T-helper 2 cell treated with Interferon-gamma antibody and Interleukin-4, amounts not matched to agents 5 μg/mL and 100 μg/mL, for 36 hours (primary cell): Measurements from ENCODE around the gene OR2T2.
"Not testable (repeated sequence)": the region's sequence is repeated elsewhere in the genome, so short reads cannot be mapped to it uniquely, and the experiment has no call there.

Source experiments
- DNase-seq: peaks from one replicate; pipeline ENCODE4 v3.0.0; 2021; ENCODE audit warnings: low spot score
- H3K27ac Mint-ChIP-seq: one replicate; pipeline ENCODE4 v1.8.0; 2021; ENCODE audit warnings: mild to moderate bottlenecking, mixed read lengths
- H3K27me3 Mint-ChIP-seq: one replicate; pipeline ENCODE4 v1.8.0; 2021; ENCODE audit warnings: low read depth, mixed read lengths
- H3K36me3 Mint-ChIP-seq: one replicate; pipeline ENCODE4 v1.8.0; 2021; ENCODE audit warnings: low read depth, mixed read lengths
- H3K4me1 Mint-ChIP-seq: one replicate; pipeline ENCODE4 v1.8.0; 2021; ENCODE audit warnings: low read depth, mixed read lengths
- H3K4me3 Mint-ChIP-seq: one replicate; pipeline ENCODE4 v1.8.0; 2022; ENCODE audit warnings: mild to moderate bottlenecking, moderate library complexity, mixed read lengths
- H3K9me3 Mint-ChIP-seq: one replicate; pipeline ENCODE4 v1.8.0; 2021; ENCODE audit warnings: mixed read lengths

The OR2T2 gene, protein sequence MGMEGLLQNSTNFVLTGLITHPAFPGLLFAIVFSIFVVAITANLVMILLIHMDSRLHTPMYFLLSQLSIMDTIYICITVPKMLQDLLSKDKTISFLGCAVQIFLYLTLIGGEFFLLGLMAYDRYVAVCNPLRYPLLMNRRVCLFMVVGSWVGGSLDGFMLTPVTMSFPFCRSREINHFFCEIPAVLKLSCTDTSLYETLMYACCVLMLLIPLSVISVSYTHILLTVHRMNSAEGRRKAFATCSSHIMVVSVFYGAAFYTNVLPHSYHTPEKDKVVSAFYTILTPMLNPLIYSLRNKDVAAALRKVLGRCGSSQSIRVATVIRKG

GRCh38 chr1:248445399-248445798 lies at the start of gene OR2T2:
TSS of gene OR2T2 (plus strand) at chr1:248445637. CDS start at chr1:248452798, 7,161 bp downstream.
- H3K9me3 Mint-ChIP-seq, H3K36me3 Mint-ChIP-seq, H3K4me1 Mint-ChIP-seq, H3K27me3 Mint-ChIP-seq, H3K4me3 Mint-ChIP-seq, H3K27ac Mint-ChIP-seq, DNase-seq: not testable (repeated sequence)

DNA sequence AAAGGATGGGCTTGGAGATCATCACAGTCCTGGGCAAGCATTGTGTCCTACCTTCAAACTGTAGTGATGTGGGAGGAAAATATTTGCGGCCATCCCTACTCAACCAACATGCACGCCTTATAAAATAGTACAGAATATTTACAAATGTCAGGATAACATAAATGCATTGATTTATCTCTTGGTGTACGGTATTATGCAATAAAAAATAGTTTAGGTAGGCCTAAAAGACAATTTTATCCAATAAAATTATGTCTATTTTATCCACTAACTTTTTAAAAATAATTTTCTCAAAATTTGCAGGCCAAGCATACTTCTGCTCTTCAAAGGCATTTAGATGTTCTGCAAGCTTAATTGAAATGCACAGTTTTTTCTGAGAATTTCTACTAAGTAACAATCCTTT lies 42.7 kb upstream of the OR2T2 start, which contains the start of gene OR2T1:
Gene OR2T1, plus strand, starts transcription at position 301 of the 400 bp plus-strand sequence. CDS start 3,100 bp downstream, outside the sequence.
- Mint-ChIP-seq H3K4me3 (no peak within 1 kb of the TSS), H3K27me3 (no peaks in the 10 kb centered on the region), H3K27ac (no peak within 1 kb of the TSS), H3K9me3 (peaks cover 5% of the 10 kb centered on the region), H3K36me3 (no peaks in the 10 kb centered on the region), H3K4me1 (peaks cover 3% of the 10 kb centered on the region)
- DNase-seq = no peak

DNA sequence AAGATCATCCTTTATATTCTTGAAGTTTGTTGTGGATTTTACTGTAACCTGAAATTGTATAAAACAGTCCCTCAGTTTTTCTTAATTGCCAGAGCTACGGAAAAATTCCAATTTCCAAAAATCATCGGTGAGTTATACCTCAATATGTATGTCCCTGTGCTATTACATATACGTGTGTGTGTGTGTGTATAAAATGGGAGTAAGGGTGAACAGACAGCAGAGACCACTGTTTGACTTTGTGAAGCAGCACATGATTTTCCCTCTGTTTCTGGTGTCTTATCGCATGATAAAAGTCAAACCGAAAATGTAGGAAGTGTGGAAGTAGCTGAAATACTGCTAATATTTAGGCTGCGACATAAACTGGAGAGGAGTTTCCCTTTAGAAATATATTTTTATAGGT lies 41.4 kb upstream of the OR2T2 start:
- H3K4me1 Mint-ChIP-seq = peaks cover 3% of the 10 kb centered on the region
- peaks cover 5% of the 10 kb centered on the region for H3K9me3 Mint-ChIP-seq
- H3K36me3 Mint-ChIP-seq = no peaks in the 10 kb centered on the region
- no peak for DNase-seq
- H3K27me3 Mint-ChIP-seq = no peaks in the 10 kb centered on the region
- no peak overlapping the region for H3K4me3 Mint-ChIP-seq
- no peak overlapping the region for H3K27ac Mint-ChIP-seq

DNA sequence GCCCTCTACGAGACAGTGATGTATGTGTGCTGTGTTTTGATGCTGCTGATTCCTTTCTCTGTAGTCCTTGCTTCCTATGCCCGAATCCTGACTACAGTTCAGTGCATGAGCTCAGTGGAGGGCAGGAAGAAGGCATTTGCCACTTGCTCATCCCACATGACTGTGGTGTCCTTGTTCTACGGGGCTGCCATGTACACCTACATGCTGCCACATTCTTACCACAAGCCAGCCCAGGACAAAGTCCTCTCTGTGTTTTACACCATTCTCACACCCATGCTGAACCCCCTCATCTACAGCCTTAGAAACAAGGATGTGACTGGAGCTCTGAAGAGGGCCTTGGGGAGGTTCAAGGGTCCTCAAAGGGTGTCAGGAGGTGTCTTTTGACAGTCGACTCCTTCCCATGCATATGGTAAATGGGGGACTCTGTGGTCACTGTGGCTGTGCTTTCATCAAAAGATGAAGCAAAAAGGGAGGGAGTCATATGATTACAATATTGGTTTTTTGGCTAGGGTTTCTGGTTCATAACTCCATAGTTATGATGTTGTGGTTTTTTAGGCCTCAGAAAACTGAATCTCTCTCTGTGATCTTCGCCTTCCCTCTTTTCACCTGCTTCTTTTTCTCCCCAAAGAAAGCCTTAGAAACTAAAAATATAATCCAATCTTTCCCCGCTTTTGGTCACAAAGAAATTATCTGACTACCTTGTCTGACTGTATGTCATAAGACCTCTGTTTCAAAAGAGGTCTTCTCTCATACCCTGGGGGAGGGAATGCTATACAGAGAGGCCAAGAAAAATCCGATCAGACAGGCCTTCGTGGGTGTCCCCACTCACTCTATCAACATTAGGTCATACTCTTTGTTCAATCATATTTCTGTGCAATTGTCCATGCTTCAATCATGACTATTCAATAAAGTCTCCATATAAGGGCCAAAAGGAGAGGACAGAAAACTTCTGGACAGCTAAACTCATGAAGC lies 38.4 kb upstream of the OR2T2 start:
- DNase-seq = no peak
- H3K9me3 Mint-ChIP-seq = peaks cover 8% of the 10 kb centered on the region
- no peaks in the 10 kb centered on the region for H3K36me3 Mint-ChIP-seq
- no peaks in the 10 kb centered on the region for H3K27me3 Mint-ChIP-seq
- H3K4me3 Mint-ChIP-seq = no peak overlapping the region
- peaks cover 3% of the 10 kb centered on the region for H3K4me1 Mint-ChIP-seq
- no peak overlapping the region for H3K27ac Mint-ChIP-seq

DNA sequence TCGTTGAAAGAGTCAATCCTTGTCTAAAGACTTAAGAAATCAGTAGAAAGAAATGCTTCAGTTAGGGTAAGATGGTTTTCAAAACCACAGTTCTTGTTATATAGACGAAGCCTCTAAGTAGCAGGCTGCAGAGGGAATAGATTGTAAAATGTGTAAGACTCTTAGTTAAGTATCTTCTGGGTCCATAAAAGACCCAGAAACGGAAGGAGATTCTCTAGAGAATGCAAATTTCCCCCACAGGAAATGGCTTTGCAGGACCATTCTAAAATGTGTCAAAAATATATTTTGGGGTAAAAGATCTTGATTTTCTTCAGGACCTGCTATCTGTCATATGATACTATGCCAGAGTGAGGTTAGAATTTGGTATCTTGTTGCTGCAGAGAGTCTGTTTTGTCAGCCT lies 29.2 kb upstream of the OR2T2 start:
- no peak for DNase-seq
- no peak overlapping the region for H3K4me3 Mint-ChIP-seq
- peaks cover 14% of the 10 kb centered on the region for H3K4me1 Mint-ChIP-seq
- no peaks in the 10 kb centered on the region for H3K27me3 Mint-ChIP-seq
- H3K9me3 Mint-ChIP-seq = peaks cover 18% of the 10 kb centered on the region
- H3K36me3 Mint-ChIP-seq = no peaks in the 10 kb centered on the region
- H3K27ac Mint-ChIP-seq = no peak overlapping the region

DNA sequence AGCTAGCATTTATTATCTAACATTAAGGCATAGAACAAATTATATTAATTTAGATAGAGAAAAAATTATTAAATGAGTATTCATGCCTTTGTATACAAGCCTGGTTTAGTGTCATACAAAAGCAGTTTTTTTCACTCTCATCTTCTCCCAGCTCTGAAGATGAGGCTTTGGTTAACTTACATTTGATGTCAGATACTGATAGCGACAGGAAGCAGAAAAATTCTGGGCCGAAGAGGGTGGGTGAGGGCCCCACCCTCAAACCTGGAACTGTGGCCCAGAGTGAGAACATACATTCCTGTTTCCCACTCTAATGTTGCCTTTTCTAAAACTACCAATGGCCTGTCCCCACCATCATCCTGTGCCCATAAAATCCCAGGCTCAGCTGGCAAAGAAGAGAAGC lies 27.6 kb upstream of the OR2T2 start:
- no peak overlapping the region for H3K4me3 Mint-ChIP-seq

DNA sequence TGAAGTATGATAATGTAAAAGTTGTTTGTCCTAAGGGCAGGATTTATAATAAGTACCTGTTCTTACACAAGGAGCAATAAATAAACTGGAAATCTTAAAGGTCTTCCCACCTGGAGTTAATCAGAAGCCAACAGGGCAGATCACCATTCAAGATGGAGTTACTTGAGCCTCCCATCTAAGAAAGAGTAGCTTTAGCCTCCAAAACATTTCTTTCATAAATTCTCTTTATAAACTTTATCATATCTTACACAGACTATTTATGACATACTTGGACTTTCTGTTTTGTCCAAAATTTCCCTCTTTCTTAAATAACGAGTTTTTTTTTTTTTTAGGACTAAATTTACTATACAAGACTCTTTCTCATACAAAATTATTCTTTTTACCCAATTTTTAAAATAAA lies 24.1 kb upstream of the OR2T2 start:
- no peak overlapping the region for H3K4me3 Mint-ChIP-seq
- no peak overlapping the region for H3K27ac Mint-ChIP-seq
- DNase-seq = no peak
- peaks cover 8% of the 10 kb centered on the region for H3K4me1 Mint-ChIP-seq
- H3K27me3 Mint-ChIP-seq = no peaks in the 10 kb centered on the region
- H3K9me3 Mint-ChIP-seq = peaks cover 31% of the 10 kb centered on the region
- no peaks in the 10 kb centered on the region for H3K36me3 Mint-ChIP-seq

More for the DNA sequence above, 27.6 kb upstream of the OR2T2 start:
- Mint-ChIP-seq H3K36me3 (no peaks in the 10 kb centered on the region), H3K27ac (no peak overlapping the region), H3K27me3 (no peaks in the 10 kb centered on the region), H3K9me3 (peaks cover 22% of the 10 kb centered on the region), H3K4me1 (peaks cover 14% of the 10 kb centered on the region)
- DNase-seq = no peak

DNA sequence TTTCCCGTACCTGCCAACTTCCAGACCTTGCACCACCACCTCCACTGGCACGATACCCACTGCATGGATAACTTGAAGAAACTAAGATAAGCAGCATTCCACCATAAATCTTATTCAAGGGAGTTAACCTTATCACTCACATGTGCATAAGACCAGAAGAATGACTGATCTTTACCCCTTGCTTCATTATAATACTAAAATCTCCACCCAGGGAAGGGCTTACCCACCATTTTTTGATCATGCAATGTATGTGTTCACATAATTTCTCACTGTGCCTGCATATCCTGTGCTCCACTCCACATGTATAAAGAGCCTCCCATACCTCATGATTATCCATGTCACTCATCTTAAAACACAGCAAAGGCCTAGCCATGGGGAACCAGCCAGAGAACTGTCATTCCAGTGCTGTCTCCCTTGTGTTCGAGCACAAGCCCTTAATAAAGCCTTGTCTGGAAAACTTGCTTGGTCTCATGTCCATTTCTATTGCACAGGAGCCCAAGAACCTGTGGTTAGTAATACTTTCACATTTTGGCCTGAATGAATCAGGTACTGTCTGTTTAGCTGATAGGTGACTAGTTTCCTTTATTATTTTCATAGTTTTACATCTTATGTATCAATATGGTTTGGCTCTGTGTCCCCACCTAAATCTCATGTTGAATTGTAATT lies 17.8 kb upstream of the OR2T2 start:
- H3K27me3 Mint-ChIP-seq, H3K27ac Mint-ChIP-seq, H3K36me3 Mint-ChIP-seq, DNase-seq, H3K4me1 Mint-ChIP-seq, H3K4me3 Mint-ChIP-seq: not testable (repeated sequence)
- peaks cover 14% of the 10 kb centered on the region for H3K9me3 Mint-ChIP-seq

DNA sequence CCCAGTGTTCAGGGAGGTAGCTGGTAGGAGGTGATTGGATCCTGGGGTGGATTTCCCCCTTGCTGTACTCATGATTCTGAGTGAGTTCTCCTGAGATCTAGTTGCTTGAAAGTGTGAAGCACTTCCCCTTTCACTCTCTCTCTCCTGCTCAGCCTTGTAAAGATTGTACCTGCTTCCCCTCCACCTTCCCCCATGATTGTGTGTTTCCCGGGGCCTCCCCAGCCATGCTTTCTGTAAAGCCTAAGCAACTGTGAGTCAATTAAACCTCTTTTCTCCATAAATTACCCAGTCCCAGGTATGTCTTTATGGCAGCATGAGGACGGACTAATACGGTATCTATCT lies 17.3 kb upstream of the OR2T2 start:
- not testable (repeated sequence) for H3K27me3 Mint-ChIP-seq, H3K4me1 Mint-ChIP-seq, H3K36me3 Mint-ChIP-seq, H3K4me3 Mint-ChIP-seq, H3K27ac Mint-ChIP-seq, DNase-seq
- H3K9me3 Mint-ChIP-seq = peaks cover 10% of the 10 kb centered on the region

DNA sequence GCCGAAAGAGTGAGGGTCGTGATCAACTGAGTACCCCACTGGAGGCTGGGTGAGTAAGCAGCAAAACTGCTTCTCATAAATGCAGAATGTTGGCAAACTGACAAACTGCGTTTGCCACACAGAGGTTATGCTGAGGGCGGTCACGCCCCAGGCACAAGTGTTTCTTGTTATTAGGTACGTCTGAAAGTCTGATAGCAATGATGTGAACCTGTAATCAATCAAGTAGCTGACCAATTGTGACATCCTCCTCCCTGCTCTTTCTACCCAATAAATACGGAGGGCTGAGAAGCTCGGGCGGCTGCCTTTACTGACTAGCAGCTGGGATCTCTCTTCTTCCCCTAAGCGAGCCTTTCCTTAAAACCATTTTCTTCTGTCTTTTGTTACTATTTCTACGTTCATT lies 13.8 kb upstream of the OR2T2 start:
- not testable (repeated sequence) for DNase-seq, H3K27me3 Mint-ChIP-seq, H3K4me1 Mint-ChIP-seq, H3K36me3 Mint-ChIP-seq, H3K27ac Mint-ChIP-seq, H3K4me3 Mint-ChIP-seq, H3K9me3 Mint-ChIP-seq

GRCh38 chr1:248432201-248432600 lies 13.2 kb upstream of the OR2T2 start:
- H3K4me1 Mint-ChIP-seq, H3K9me3 Mint-ChIP-seq, H3K4me3 Mint-ChIP-seq: not testable (repeated sequence)

DNA sequence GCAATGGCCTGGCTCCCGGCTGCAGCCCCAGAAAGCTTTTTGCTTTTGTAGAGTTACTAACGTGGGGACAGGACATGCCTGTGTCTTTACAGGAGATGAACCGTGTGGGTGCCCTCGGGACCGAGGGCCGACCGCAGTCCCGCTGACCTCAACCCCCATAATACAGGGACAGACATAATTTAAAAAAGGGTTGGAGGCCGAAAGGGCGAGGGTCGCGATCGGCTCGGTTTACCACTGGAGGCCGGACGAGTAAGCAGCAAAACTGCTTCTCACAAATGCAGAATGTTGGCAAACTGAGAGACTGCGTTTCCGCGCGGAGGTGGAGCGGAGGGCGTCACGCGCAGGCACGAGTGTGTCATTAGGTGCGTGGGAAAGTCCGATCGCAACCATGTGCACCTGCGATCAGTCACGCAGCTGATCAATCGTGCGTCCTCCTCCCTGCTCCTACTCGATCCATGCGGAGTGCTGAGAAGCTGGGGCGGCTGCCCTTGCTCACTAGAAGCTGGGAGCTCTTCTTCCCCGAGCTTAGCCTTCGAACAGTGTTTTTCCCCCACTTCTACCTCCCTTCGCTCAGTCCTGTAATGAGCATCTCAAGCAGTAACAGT lies 11.5 kb upstream of the OR2T2 start:
- H3K36me3 Mint-ChIP-seq, H3K4me1 Mint-ChIP-seq, H3K27me3 Mint-ChIP-seq, H3K27ac Mint-ChIP-seq, H3K9me3 Mint-ChIP-seq, DNase-seq, H3K4me3 Mint-ChIP-seq: not testable (repeated sequence)

More at GRCh38 chr1:248432201-248432600, 13.2 kb upstream of the OR2T2 start:
- H3K36me3 Mint-ChIP-seq, DNase-seq, H3K27ac Mint-ChIP-seq, H3K27me3 Mint-ChIP-seq: not testable (repeated sequence)

DNA sequence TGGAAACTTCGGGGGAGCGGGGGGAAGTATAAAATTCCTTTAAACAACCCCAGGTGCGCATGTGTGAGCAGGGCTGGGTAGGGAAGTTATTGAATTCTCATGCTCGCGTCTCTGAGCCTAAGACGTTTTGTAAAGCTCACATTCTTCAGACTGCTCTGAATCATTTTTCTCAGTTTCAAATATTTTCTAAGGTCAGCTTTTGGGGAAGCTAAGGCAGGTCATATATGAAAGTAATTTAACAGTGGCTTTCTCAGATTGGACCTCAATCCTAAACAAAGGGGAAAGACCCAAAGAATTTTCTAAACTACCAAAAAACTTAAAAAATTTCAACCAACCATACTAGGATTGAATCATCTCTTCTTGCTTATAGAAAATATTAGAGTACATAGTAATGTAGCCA lies 10.5 kb upstream of the OR2T2 start:
- not testable (repeated sequence) for H3K27ac Mint-ChIP-seq, H3K36me3 Mint-ChIP-seq, H3K4me3 Mint-ChIP-seq

DNA sequence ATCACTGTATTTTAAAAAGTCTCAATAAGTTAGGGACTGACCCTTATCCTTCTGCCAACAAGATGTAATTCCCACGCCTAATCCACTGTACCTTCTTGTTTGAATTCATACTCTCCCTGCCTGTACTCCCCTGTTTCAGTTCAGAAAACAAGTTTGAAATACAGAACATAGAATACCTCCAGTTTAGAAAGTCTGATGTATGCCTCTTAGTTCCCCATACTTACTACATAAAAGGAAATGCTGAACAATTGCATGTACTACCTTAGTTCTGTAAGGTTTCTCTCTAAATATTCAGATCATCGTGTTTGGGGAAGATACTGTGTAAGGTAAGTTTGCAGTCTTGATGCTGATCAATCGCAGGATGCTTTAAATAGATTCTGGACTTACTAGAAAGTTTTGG lies 9.1 kb upstream of the OR2T2 start:
- not testable (repeated sequence) for H3K4me1 Mint-ChIP-seq, H3K27ac Mint-ChIP-seq, H3K36me3 Mint-ChIP-seq, H3K4me3 Mint-ChIP-seq, H3K27me3 Mint-ChIP-seq, H3K9me3 Mint-ChIP-seq, DNase-seq

More for the DNA sequence above, 10.5 kb upstream of the OR2T2 start:
- H3K27me3 Mint-ChIP-seq, H3K4me1 Mint-ChIP-seq, H3K9me3 Mint-ChIP-seq, DNase-seq: not testable (repeated sequence)
